ENCODE data around the gene MAK.
"Not testable (repeated sequence)": the region's sequence is repeated elsewhere in the genome, so short reads cannot be mapped to it uniquely, and the experiment has no call there.

Gene MAK

DNA sequence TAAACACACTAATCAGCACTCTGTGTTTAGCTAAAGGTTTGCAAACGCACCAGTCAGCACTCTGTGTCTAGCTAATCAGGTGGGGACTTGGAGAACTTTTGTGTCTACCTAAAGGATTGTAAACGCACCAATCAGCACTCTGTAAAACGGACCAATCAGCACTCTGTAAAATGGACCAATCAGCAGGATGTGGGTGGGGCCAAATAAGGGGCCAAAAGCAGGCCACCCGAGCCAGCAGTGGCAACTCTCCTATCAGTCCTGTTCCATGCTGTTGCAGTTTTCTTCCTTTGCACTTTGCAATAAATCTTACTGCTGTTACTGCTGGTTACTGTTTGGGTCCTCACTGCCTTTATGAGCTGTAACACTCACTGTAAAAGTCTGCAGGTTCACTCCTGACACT is 96.7 kb downstream of the MAK start:
- H4K8ac ChIP-seq (ENCODE audit: low read depth, low read length); H3K27me3 ChIP-seq (ENCODE audit: control insufficient read depth in 3 of 3, insufficient read depth in 3 of 3, low read depth in 1 of 3, low read length in 3 of 3); DNase-seq (ENCODE audit: low spot score); H3K18ac ChIP-seq (ENCODE audit: low read length); H2AFZ ChIP-seq (ENCODE audit: low read length); H3K4ac ChIP-seq (ENCODE audit: low read length); H3K27ac ChIP-seq (replicated peaks; ENCODE audit: low read length); H3K4me2 ChIP-seq (ENCODE audit: insufficient read depth, low read length, poor library complexity, severe bottlenecking); H3K36me3 ChIP-seq (replicated peaks in 1 of 2; ENCODE audit: control insufficient read depth in 2 of 2, insufficient read depth in 2 of 2, low read length in 2 of 2); H2BK15ac ChIP-seq (ENCODE audit: low read length); H3K4me3 ChIP-seq (ENCODE audit: low read length in 2 of 2); H3K14ac ChIP-seq (ENCODE audit: low read length); H3K23ac ChIP-seq (ENCODE audit: low read depth, low read length, poor library complexity); H2BK120ac ChIP-seq (ENCODE audit: low read depth, low read length); H2BK12ac ChIP-seq (ENCODE audit: low read length); H3K9ac ChIP-seq (ENCODE audit: low read depth, low read length, poor library complexity); H4K91ac ChIP-seq (ENCODE audit: low read depth, low read length, poor library complexity); H2AK5ac ChIP-seq (ENCODE audit: low read depth, low read length); H3K79me1 ChIP-seq (ENCODE audit: low read depth, low read length); H3K4me1 ChIP-seq (ENCODE audit: control insufficient read depth in 2 of 2, insufficient read depth in 1 of 2, low read depth in 1 of 2, low read length in 2 of 2); H3K9me3 ChIP-seq (replicated peaks in 1 of 2; ENCODE audit: control insufficient read depth in 2 of 2, insufficient read depth in 1 of 2, low read depth in 1 of 2, low read length in 2 of 2); H2BK5ac ChIP-seq (ENCODE audit: low read length): not testable (repeated sequence)
- no CpG with 5 or more reads among the region's 4 CpGs for WGBS, 2 donors (ENCODE audit: extremely low coverage in 2 of 2, insufficient read length in 2 of 2, insufficient replicate concordance in 1 of 2)

DNA sequence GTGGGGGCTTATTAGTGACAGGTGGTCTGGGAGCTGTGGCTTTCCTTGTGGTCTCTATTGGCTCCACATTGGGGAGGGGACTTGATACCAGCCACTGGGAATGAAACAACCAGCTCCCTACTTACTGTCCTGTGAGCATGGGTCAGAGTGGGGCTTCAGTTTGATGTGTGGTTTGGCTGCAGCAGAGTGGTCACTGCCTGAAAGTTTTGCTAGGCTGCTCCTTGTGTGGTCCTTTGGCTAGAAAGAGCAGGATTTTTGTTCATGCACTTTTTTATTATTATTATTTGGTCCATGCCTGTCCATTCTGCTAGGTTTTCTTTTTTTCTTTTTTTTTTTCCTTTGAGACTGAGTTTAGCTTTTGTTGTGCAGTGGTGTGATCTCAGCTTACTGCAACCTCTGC is 98.3 kb downstream of the MAK start:
- Histone ChIP-seq H2AFZ (ENCODE audit: low read length) (no peak overlapping the region), H2BK120ac (ENCODE audit: low read depth, low read length) (no peak overlapping the region), H3K9me3 (replicated peaks in 1 of 2; ENCODE audit: control insufficient read depth in 2 of 2, insufficient read depth in 1 of 2, low read depth in 1 of 2, low read length in 2 of 2) (no peaks in the 10 kb centered on the region), H3K27me3 (ENCODE audit: control insufficient read depth in 3 of 3, insufficient read depth in 3 of 3, low read depth in 1 of 3, low read length in 3 of 3) (no peaks in the 10 kb centered on the region), H3K27ac (replicated peaks; ENCODE audit: low read length) (no peak overlapping the region), H4K8ac (ENCODE audit: low read depth, low read length) (no peak overlapping the region), H3K23ac (ENCODE audit: low read depth, low read length, poor library complexity) (no peak overlapping the region), H3K36me3 (replicated peaks in 1 of 2; ENCODE audit: control insufficient read depth in 2 of 2, insufficient read depth in 2 of 2, low read length in 2 of 2) (peaks cover 4 to 10% of the 10 kb centered on the region in 2 donors), H3K14ac (ENCODE audit: low read length) (no peak overlapping the region), H2BK5ac (ENCODE audit: low read length) (no peak overlapping the region), H3K4me3 (ENCODE audit: low read length in 2 of 2) (no peak overlapping the region), H3K9ac (ENCODE audit: low read depth, low read length, poor library complexity) (no peak overlapping the region), H4K91ac (ENCODE audit: low read depth, low read length, poor library complexity) (no peak overlapping the region), H3K4me2 (ENCODE audit: insufficient read depth, low read length, poor library complexity, severe bottlenecking) (no peak overlapping the region), H3K79me1 (ENCODE audit: low read depth, low read length) (no peaks in the 10 kb centered on the region), H3K4ac (ENCODE audit: low read length) (no peak overlapping the region), H3K18ac (ENCODE audit: low read length) (no peak overlapping the region), H3K4me1 (ENCODE audit: control insufficient read depth in 2 of 2, insufficient read depth in 1 of 2, low read depth in 1 of 2, low read length in 2 of 2) (no peaks in the 10 kb centered on the region), H2BK15ac (ENCODE audit: low read length) (no peak overlapping the region), H2BK12ac (ENCODE audit: low read length) (no peak overlapping the region), H2AK5ac (ENCODE audit: low read depth, low read length) (no peak overlapping the region)
- no peak for DNase-seq (ENCODE audit: low spot score)

DNA sequence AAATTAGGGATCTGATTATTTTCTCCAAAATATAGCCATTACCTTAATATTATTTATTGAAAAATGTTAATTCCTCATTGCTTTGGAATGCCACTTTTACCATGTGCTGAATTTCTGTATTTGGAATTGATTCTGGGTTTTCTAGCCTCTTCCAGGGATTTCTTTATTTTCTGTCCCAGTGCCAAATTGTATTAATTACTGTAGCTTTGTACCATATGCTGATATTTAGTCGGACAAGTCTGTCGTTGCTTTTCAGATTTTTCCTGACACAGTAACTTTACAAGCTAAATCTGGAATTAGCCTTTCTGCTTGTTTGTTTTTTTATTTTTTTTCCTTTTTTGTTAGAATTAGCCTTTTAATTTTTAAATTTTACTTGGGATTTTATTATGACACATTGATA is 101.6 kb downstream of the MAK start:
- H2BK5ac ChIP-seq (ENCODE audit: low read length): no peak overlapping the region
- no peak overlapping the region for H3K14ac ChIP-seq (ENCODE audit: low read length)
- H2BK12ac ChIP-seq (ENCODE audit: low read length): no peak overlapping the region
- H3K4me3 ChIP-seq (ENCODE audit: low read length in 2 of 2): no peak overlapping the region
- H3K27ac ChIP-seq (replicated peaks; ENCODE audit: low read length): no peak overlapping the region
- peaks cover 8 to 23% of the 10 kb centered on the region in 2 donors for H3K36me3 ChIP-seq (replicated peaks in 1 of 2; ENCODE audit: control insufficient read depth in 2 of 2, insufficient read depth in 2 of 2, low read length in 2 of 2)
- no peaks in the 10 kb centered on the region for H3K4me1 ChIP-seq (ENCODE audit: control insufficient read depth in 2 of 2, insufficient read depth in 1 of 2, low read depth in 1 of 2, low read length in 2 of 2)
- no peak for DNase-seq (ENCODE audit: low spot score)
- no peak overlapping the region for H3K4ac ChIP-seq (ENCODE audit: low read length)
- no peaks in the 10 kb centered on the region for H3K27me3 ChIP-seq (ENCODE audit: control insufficient read depth in 3 of 3, insufficient read depth in 3 of 3, low read depth in 1 of 3, low read length in 3 of 3)
- no CpG with 5 or more reads among the region's 2 CpGs for WGBS, 2 donors (ENCODE audit: extremely low coverage in 2 of 2, insufficient read length in 2 of 2, insufficient replicate concordance in 1 of 2)
- H3K79me1 ChIP-seq (ENCODE audit: low read depth, low read length): no peaks in the 10 kb centered on the region
- H2BK120ac ChIP-seq (ENCODE audit: low read depth, low read length): no peak overlapping the region
- no peak overlapping the region for H3K4me2 ChIP-seq (ENCODE audit: insufficient read depth, low read length, poor library complexity, severe bottlenecking)
- H2AK5ac ChIP-seq (ENCODE audit: low read depth, low read length): no peak overlapping the region
- no peak overlapping the region for H2AFZ ChIP-seq (ENCODE audit: low read length)
- H4K91ac ChIP-seq (ENCODE audit: low read depth, low read length, poor library complexity): no peak overlapping the region
- H3K9me3 ChIP-seq (replicated peaks in 1 of 2; ENCODE audit: control insufficient read depth in 2 of 2, insufficient read depth in 1 of 2, low read depth in 1 of 2, low read length in 2 of 2): no peaks in the 10 kb centered on the region
- H2BK15ac ChIP-seq (ENCODE audit: low read length): no peak overlapping the region
- no peak overlapping the region for H3K23ac ChIP-seq (ENCODE audit: low read depth, low read length, poor library complexity)
- H3K18ac ChIP-seq (ENCODE audit: low read length): no peak overlapping the region
- no peak overlapping the region for H3K9ac ChIP-seq (ENCODE audit: low read depth, low read length, poor library complexity)
- no peak overlapping the region for H4K8ac ChIP-seq (ENCODE audit: low read depth, low read length)

- Histone ChIP-seq H2BK120ac (ENCODE audit: low read depth, low read length) (no peak overlapping the region), H4K91ac (ENCODE audit: low read depth, low read length, poor library complexity) (no peak overlapping the region)
- DNase-seq (ENCODE audit: low spot score): no peak
These were observed 104.5 kb downstream of the MAK start for GRCh38 chr6:10733863-10734262.

More at GRCh38 chr6:10733863-10734262, 104.5 kb downstream of the MAK start:
- Histone ChIP-seq H3K9me3 (replicated peaks in 1 of 2; ENCODE audit: control insufficient read depth in 2 of 2, insufficient read depth in 1 of 2, low read depth in 1 of 2, low read length in 2 of 2) (no peaks in the 10 kb centered on the region), H3K18ac (ENCODE audit: low read length) (no peak overlapping the region), H3K4me1 (ENCODE audit: control insufficient read depth in 2 of 2, insufficient read depth in 1 of 2, low read depth in 1 of 2, low read length in 2 of 2) (no peaks in the 10 kb centered on the region), H3K4me3 (ENCODE audit: low read length in 2 of 2) (no peak overlapping the region), H2AK5ac (ENCODE audit: low read depth, low read length) (no peak overlapping the region), H2BK5ac (ENCODE audit: low read length) (no peak overlapping the region), H2BK12ac (ENCODE audit: low read length) (no peak overlapping the region), H3K4ac (ENCODE audit: low read length) (no peak overlapping the region), H4K8ac (ENCODE audit: low read depth, low read length) (no peak overlapping the region), H3K23ac (ENCODE audit: low read depth, low read length, poor library complexity) (no peak overlapping the region), H3K9ac (ENCODE audit: low read depth, low read length, poor library complexity) (no peak overlapping the region), H3K36me3 (replicated peaks in 1 of 2; ENCODE audit: control insufficient read depth in 2 of 2, insufficient read depth in 2 of 2, low read length in 2 of 2) (peaks cover 13 to 50% of the 10 kb centered on the region in 2 donors), H3K27ac (replicated peaks; ENCODE audit: low read length) (no peak overlapping the region), H2AFZ (ENCODE audit: low read length) (no peak overlapping the region), H2BK15ac (ENCODE audit: low read length) (no peak overlapping the region), H3K14ac (ENCODE audit: low read length) (no peak overlapping the region), H3K79me1 (ENCODE audit: low read depth, low read length) (peaks cover 2% of the 10 kb centered on the region), H3K4me2 (ENCODE audit: insufficient read depth, low read length, poor library complexity, severe bottlenecking) (no peak overlapping the region), H3K27me3 (ENCODE audit: control insufficient read depth in 3 of 3, insufficient read depth in 3 of 3, low read depth in 1 of 3, low read length in 3 of 3) (no peaks in the 10 kb centered on the region)
- WGBS, 2 donors (ENCODE audit: extremely low coverage in 2 of 2, insufficient read length in 2 of 2, insufficient replicate concordance in 1 of 2): no CpG with 5 or more reads among the region's 3 CpGs

All from neuronal stem cell (in vitro differentiated cells).